ENCODE results near the gene ERI2. TPM values are rescaled to one million over a fixed set of nuclear protein-coding genes. Genes with fewer than 3 reads are reported as not detected.
"Not testable (repeated sequence)": the region's sequence is repeated elsewhere in the genome, so short reads cannot be mapped to it uniquely, and the experiment has no call there.

The ERI2 gene
- total RNA-seq, 4 donors from 2014 or later, result 6.7 to 15.5 (median 12.0) TPM

- DNase-seq (ENCODE audit: low spot score in 2 of 2), result no peak
- intact Hi-C loops (cut with DNase I; ENCODE audit: low total_unique reads), result no loop called here
- H3K4me3 ChIP-seq (ENCODE audit: low read depth, poor library complexity, severe bottlenecking), result no peak overlapping the region
- 96 to 97% methylated on average over 3 of the region's 3 CpGs for WGBS, 2 donors
- TF ChIP-seq POLR2A (IDR thresholded peaks at IDR 0.05), result no peak
- TF ChIP-seq CTCF (IDR thresholded peaks at IDR 0.05), result no peak
Observed at GRCh38 chr16:20762404-20763123, 43.7 kb downstream of the ERI2 start.

GRCh38 chr16:20761175-20761574 is 45.1 kb downstream of the ERI2 start:
- WGBS, 2 donors, result 79 to 95% methylated on average over 1 of the region's 1 CpG
- no peak overlapping the region for H3K4me3 ChIP-seq (ENCODE audit: low read depth, poor library complexity, severe bottlenecking)
- no peak for TF ChIP-seq POLR2A (IDR thresholded peaks at IDR 0.05)
- no peak for TF ChIP-seq CTCF (IDR thresholded peaks at IDR 0.05)
- intact Hi-C loops (cut with DNase I; ENCODE audit: low total_unique reads), result no loop called here
- DNase-seq (ENCODE audit: low spot score in 2 of 2), result no peak

DNA sequence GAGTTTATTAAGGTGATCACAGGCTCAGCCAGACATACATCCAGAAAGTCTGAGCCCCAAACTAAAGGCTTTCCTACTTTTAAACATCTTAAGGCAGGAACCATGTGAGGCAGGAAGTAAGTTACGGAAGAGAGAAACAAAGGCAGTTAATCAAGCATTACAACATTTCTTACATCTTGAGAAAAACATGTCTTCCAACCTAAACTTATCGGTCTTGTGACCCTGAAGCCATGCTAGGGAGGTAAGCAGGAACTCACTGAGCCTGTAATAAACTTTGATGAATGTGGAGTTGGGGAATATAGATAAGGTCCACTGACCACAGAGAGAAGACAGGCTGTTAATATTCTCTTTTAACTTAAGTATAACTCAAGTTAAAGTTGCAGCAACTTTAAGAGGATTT is 45.9 kb downstream of the ERI2 start:
- no peak for TF ChIP-seq POLR2A (IDR thresholded peaks at IDR 0.05)
- 84 to 88% methylated on average over 2 of the region's 2 CpGs for WGBS, 2 donors
- H3K4me3 ChIP-seq (ENCODE audit: low read depth, poor library complexity, severe bottlenecking), result no peak overlapping the region
- intact Hi-C loops (cut with DNase I; ENCODE audit: low total_unique reads), result no loop called here
- no peak for DNase-seq (ENCODE audit: low spot score in 2 of 2)

DNA sequence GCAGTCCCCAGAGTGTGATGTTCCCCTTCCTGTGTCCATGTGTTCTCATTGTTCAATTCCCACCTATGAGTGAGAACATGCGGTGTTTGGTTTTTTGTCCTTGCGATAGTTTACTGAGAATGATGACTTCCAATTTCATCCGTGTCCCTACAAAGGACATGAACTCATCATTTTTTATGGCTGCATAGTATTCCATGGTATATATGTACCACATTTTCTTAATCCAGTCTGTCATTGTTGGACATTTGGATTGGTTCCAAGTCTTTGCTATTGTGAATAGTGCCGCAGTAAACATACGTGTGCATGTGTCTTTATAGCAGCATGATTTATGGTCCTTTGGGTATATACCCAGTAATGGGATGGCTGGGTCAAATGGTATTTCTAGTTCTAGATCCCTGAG is 50.5 kb downstream of the ERI2 start:
- 90% methylated on average over 2 of the region's 5 CpGs; no CpG with 5 or more reads in 1 of the 2 donors for WGBS, 2 donors

GRCh38 chr16:20755238-20755637 is 51.0 kb downstream of the ERI2 start:
- WGBS, 2 donors, result 80 to 91% methylated on average over 1 of the region's 1 CpG
- no peak overlapping the region for H3K4me3 ChIP-seq (ENCODE audit: low read depth, poor library complexity, severe bottlenecking)
- no peak for DNase-seq (ENCODE audit: low spot score in 2 of 2)
- intact Hi-C loops (cut with DNase I; ENCODE audit: low total_unique reads), result no loop called here
- TF ChIP-seq CTCF (IDR thresholded peaks at IDR 0.05) (no peak), POLR2A (IDR thresholded peaks at IDR 0.05) (no peak)

More for the DNA sequence above, 50.5 kb downstream of the ERI2 start:
- intact Hi-C loops (cut with DNase I; ENCODE audit: low total_unique reads); H3K4me3 ChIP-seq (ENCODE audit: low read depth, poor library complexity, severe bottlenecking); DNase-seq (ENCODE audit: low spot score in 2 of 2): not testable (repeated sequence)

DNA sequence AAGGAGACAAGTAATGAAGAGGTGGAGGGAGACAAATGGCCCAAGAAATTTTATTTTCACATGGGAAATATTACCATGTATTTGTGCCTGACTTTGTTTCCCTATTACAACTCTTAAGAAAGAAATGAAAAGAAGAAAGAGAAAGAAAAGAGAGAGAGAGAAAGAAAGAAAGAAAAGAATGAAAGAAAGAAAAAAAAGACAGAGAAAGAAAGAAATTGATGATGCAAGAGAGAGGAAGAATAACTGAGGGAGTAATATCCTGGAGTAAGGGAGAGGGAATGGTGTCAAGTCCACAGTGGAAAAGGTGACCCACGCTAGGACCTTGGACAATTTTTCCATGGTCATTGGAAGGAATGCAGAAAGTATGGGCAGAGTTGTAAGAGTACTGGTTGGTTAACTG is 52.5 kb downstream of the ERI2 start:
- TF ChIP-seq POLR2A (IDR thresholded peaks at IDR 0.05) (no peak), CTCF (IDR thresholded peaks at IDR 0.05) (no peak)
- intact Hi-C loops (cut with DNase I; ENCODE audit: low total_unique reads), result no loop called here
- WGBS, 2 donors, result 55 to 82% methylated on average over 1 of the region's 1 CpG
- DNase-seq (ENCODE audit: low spot score in 2 of 2), result no peak
- H3K4me3 ChIP-seq (ENCODE audit: low read depth, poor library complexity, severe bottlenecking), result no peak overlapping the region

DNA sequence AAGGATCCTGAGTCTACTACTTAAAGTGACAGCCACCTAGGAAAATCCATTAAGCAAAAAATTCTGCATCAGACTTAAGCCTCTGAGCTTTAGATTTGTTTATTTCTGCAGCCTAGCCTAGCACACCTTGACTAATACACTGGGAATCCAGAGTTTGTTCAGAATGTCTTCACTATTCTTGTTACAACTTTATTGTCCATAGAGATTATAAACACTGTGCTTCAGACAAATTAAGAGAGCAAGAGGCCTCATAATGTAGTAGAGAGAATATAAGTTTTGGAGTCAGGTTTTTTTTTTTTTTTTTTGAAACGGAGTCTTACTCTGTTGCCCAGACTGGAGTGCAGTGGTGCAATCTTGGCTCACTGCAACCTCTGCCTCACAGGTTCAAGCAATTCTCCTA is 55.7 kb downstream of the ERI2 start:
- no peak for DNase-seq (ENCODE audit: low spot score in 2 of 2)
- TF ChIP-seq CTCF (IDR thresholded peaks at IDR 0.05) (no peak), POLR2A (IDR thresholded peaks at IDR 0.05) (no peak)
- intact Hi-C loops (cut with DNase I; ENCODE audit: low total_unique reads), result no loop called here
- H3K4me3 ChIP-seq (ENCODE audit: low read depth, poor library complexity, severe bottlenecking), result no peak overlapping the region
- WGBS, 2 donors, result 79 to 85% methylated on average over 1 of the region's 1 CpG

Measured in lower leg skin (tissue), 4 donors.